Neural progenitor cell (in vitro differentiated cells): Measurements from ENCODE around the gene PADI4. TPM values are rescaled to one million over a fixed set of nuclear protein-coding genes. Genes with fewer than 3 reads are reported as not detected.

ENCODE experiments used
- DNase-seq: peaks from one replicate; pipeline ENCODE4 v3.0.0-alpha.2; 2016; ENCODE audit warnings: low spot score
- H2AFZ ChIP-seq: fragments of 200-600 bp; sonication (generic); replicated peaks from 2 replicates; pipeline ENCODE4 v1.6.1; 2016; ENCODE audit warnings: antibody characterized with exemption
- H3F3A ChIP-seq: fragments of 200-600 bp; sonication (generic); 2 replicates; pipeline ENCODE4 v1.6.1; 2016; ENCODE audit warnings: antibody characterized with exemption, low read depth
- H3K27ac ChIP-seq: fragments of 200-600 bp; sonication (generic); 2 replicates; pipeline ENCODE4 v1.5.1; 2016; ENCODE audit warnings: mild to moderate bottlenecking
- H3K27me3 ChIP-seq: fragments of 200-600 bp; sonication (generic); 2 replicates; pipeline ENCODE4 v1.6.1; 2016; ENCODE audit warnings: mild to moderate bottlenecking, moderate library complexity
- H3K36me3 ChIP-seq: fragments of 200-600 bp; sonication (generic); 2 replicates; pipeline ENCODE4 v1.5.1; 2016
- H3K4me1 ChIP-seq: fragments of 200-600 bp; sonication (generic); 2 replicates; pipeline ENCODE4 v1.6.1; 2016; ENCODE audit warnings: mixed run types
- H3K4me2 ChIP-seq: fragments of 200-600 bp; sonication (generic); 2 replicates; pipeline ENCODE4 v1.6.1; 2016
- H3K4me3 ChIP-seq: fragments of 200-600 bp; sonication (generic); 2 replicates; pipeline ENCODE4 v1.5.1; 2016
- H3K79me2 ChIP-seq: fragments of 200-600 bp; sonication (generic); 2 replicates; pipeline ENCODE4 v1.6.1; 2016; ENCODE audit warnings: low read depth
- H3K9ac ChIP-seq: fragments of 200-600 bp; sonication (generic); 2 replicates; pipeline ENCODE4 v1.6.1; 2016
- H3K9me3 ChIP-seq: fragments of 200-600 bp; sonication (generic); 2 replicates; pipeline ENCODE4 v1.5.1; 2016; ENCODE audit warnings: low read depth
- H4K20me1 ChIP-seq: fragments of 200-600 bp; sonication (generic); 2 replicates; pipeline ENCODE4 v1.6.1; 2016; ENCODE audit warnings: low read depth
- H3K27ac Mint-ChIP-seq: 3 replicates; pipeline ENCODE4 v1.8.0; 2021; ENCODE audit warnings: mixed read lengths
- H3K27me3 Mint-ChIP-seq: 2 replicates; pipeline ENCODE4 v1.8.0; 2022; ENCODE audit warnings: low read depth, mild to moderate bottlenecking, inconsistent platforms, moderate library complexity, mixed read lengths; ENCODE audit not compliant: insufficient read depth
- H3K36me3 Mint-ChIP-seq: 3 replicates; pipeline ENCODE4 v1.8.0; 2021; ENCODE audit warnings: mixed read lengths
- H3K4me1 Mint-ChIP-seq: 3 replicates; pipeline ENCODE4 v1.8.0; 2021; ENCODE audit warnings: mixed read lengths
- H3K4me3 Mint-ChIP-seq: 3 replicates; pipeline ENCODE4 v1.8.0; 2021; ENCODE audit warnings: mild to moderate bottlenecking, moderate library complexity, mixed read lengths
- H3K9me3 Mint-ChIP-seq: 3 replicates; pipeline ENCODE4 v1.8.0; 2020; ENCODE audit warnings: mixed read lengths
- CTCF ChIP-seq: fragments of 200-600 bp; sonication (generic); IDR thresholded peaks from 2 replicates; pipeline ENCODE4 v1.5.1; 2017; ENCODE audit warnings: antibody characterized with exemption, mild to moderate bottlenecking
- EZH2 ChIP-seq: fragments of 200-600 bp; sonication (generic); IDR thresholded peaks from 2 replicates; pipeline ENCODE4 v1.6.1; 2017; ENCODE audit warnings: antibody characterized with exemption, mild to moderate bottlenecking, moderate library complexity
- EZH2phosphoT487 ChIP-seq: fragments of 200-600 bp; sonication (generic); IDR thresholded peaks from 2 replicates; pipeline ENCODE4 v1.6.1; 2017; ENCODE audit warnings: antibody characterized with exemption
- total RNA-seq: library from RNA; depleted of rRNA; stranded (reverse); fragments of >200 nt; gene quantifications from 2 replicates; pipeline ENCODE4 v1.2.3, GENCODE V29; 2015; ENCODE audit warnings: low replicate concordance

The PADI4 gene
- total RNA-seq, 1 donor from 2014 or later, result not detected

- H3K27ac ChIP-seq, result no peak overlapping the region
- no peaks in the 10 kb centered on the region for H3F3A ChIP-seq
- Mint-ChIP-seq H3K36me3 (no peaks in the 10 kb centered on the region), H3K27ac (no peak overlapping the region), H3K27me3 (peaks cover 2% of the 10 kb centered on the region), H3K4me3 (no peak overlapping the region), H3K9me3 (peaks cover 6% of the 10 kb centered on the region), H3K4me1 (peaks cover 2% of the 10 kb centered on the region)
- no peak overlapping the region for H3K9ac ChIP-seq
- no peak overlapping the region for H3K4me3 ChIP-seq
- TF ChIP-seq CTCF, result no peak
- no peak for TF ChIP-seq EZH2
- no peak for TF ChIP-seq EZH2phosphoT487
- no peaks in the 10 kb centered on the region for H3K27me3 ChIP-seq
- H3K4me2 ChIP-seq, result no peak overlapping the region
- H3K9me3 ChIP-seq, result no peaks in the 10 kb centered on the region
- no peaks in the 10 kb centered on the region for H3K4me1 ChIP-seq
- H2AFZ ChIP-seq, result no peak overlapping the region
- DNase-seq, result no peak
- no peaks in the 10 kb centered on the region for H3K36me3 ChIP-seq
- no peaks in the 10 kb centered on the region for H3K79me2 ChIP-seq
- H4K20me1 ChIP-seq, result no peaks in the 10 kb centered on the region
These were observed 38.2 kb downstream of the PADI4 start for GRCh38 chr1:17346046-17346789.

GRCh38 chr1:17347769-17348592 lies 40.0 kb downstream of the PADI4 start:
- Mint-ChIP-seq H3K4me1 (peaks cover 2% of the 10 kb centered on the region), H3K4me3 (no peak overlapping the region), H3K36me3 (no peaks in the 10 kb centered on the region), H3K27ac (no peak overlapping the region), H3K27me3 (peaks cover 4% of the 10 kb centered on the region), H3K9me3 (peaks cover 6% of the 10 kb centered on the region)
- no peak for DNase-seq
- no peak overlapping the region for H3K9ac ChIP-seq
- H3K4me1 ChIP-seq, result no peaks in the 10 kb centered on the region
- TF ChIP-seq EZH2 (no peak), EZH2phosphoT487 (no peak), CTCF (no peak)
- H3K79me2 ChIP-seq, result no peaks in the 10 kb centered on the region
- H3K4me2 ChIP-seq, result no peak overlapping the region
- no peak overlapping the region for H3K4me3 ChIP-seq
- no peaks in the 10 kb centered on the region for H3K9me3 ChIP-seq
- no peaks in the 10 kb centered on the region for H4K20me1 ChIP-seq
- no peak overlapping the region for H2AFZ ChIP-seq
- H3K36me3 ChIP-seq, result no peaks in the 10 kb centered on the region
- H3K27me3 ChIP-seq, result no peaks in the 10 kb centered on the region
- no peaks in the 10 kb centered on the region for H3F3A ChIP-seq
- H3K27ac ChIP-seq, result no peak overlapping the region

GRCh38 chr1:17348593-17349234 lies 40.7 kb downstream of the PADI4 start:
- no peaks in the 10 kb centered on the region for H3F3A ChIP-seq
- H3K4me1 ChIP-seq, result no peaks in the 10 kb centered on the region
- Mint-ChIP-seq H3K4me3 (no peak overlapping the region), H3K27ac (no peak overlapping the region), H3K9me3 (peaks cover 6% of the 10 kb centered on the region), H3K27me3 (peaks cover 6% of the 10 kb centered on the region), H3K4me1 (peaks cover 2% of the 10 kb centered on the region), H3K36me3 (no peaks in the 10 kb centered on the region)
- TF ChIP-seq CTCF, result no peak
- no peak for TF ChIP-seq EZH2phosphoT487
- no peak for TF ChIP-seq EZH2
- no peak for DNase-seq
- H3K4me2 ChIP-seq, result no peak overlapping the region
- H4K20me1 ChIP-seq, result no peaks in the 10 kb centered on the region
- no peak overlapping the region for H2AFZ ChIP-seq
- no peaks in the 10 kb centered on the region for H3K9me3 ChIP-seq
- no peak overlapping the region for H3K4me3 ChIP-seq
- H3K9ac ChIP-seq, result no peak overlapping the region
- H3K79me2 ChIP-seq, result no peaks in the 10 kb centered on the region
- no peak overlapping the region for H3K27ac ChIP-seq
- no peaks in the 10 kb centered on the region for H3K36me3 ChIP-seq
- no peaks in the 10 kb centered on the region for H3K27me3 ChIP-seq
